MCF 10A (cell line): ENCODE data around the gene LY6G6D. TPM values are rescaled to one million over a fixed set of nuclear protein-coding genes. Genes with fewer than 3 reads are reported as not detected.
A peak's percentile ranks its signal among the peaks of the same experiment; 100 is the strongest.

ENCODE experiments used
- BruUV-seq: library from RNA; stranded (reverse); fragments of 400-500 nt; replicated peaks from 2 replicates; lab custom pipeline; 2021; lab: Mats Ljungman, UMichigan
- CTCF ChIA-PET: fragments of 300-600 bp; sonication (Branson Sonifier 250); formaldehyde crosslinking; extraction: SDS; loops from one replicate; lab custom pipeline; 2021; ENCODE audit warnings: antibody characterized with exemption, inconsistent platforms; lab: Yijun Ruan, JAX
- POLR2A ChIA-PET: fragments of 300-600, 350-650 bp; sonication (Branson Sonifier 250); formaldehyde crosslinking; extraction: SDS; loops from one replicate; lab custom pipeline; 2020; ENCODE audit warnings: antibody characterized with exemption, inconsistent platforms; lab: Yijun Ruan, JAX
- DNase-seq: peaks from one replicate; pipeline ENCODE4 v3.0.0-alpha.2; 2018; ENCODE audit not compliant: unreplicated experiment
- H3K27ac Mint-ChIP-seq: one replicate; pipeline ENCODE4 v1.8.0; 2022; ENCODE audit warnings: mild to moderate bottlenecking, low read depth, mixed read lengths; ENCODE audit not compliant: unreplicated experiment
- H3K27me3 Mint-ChIP-seq: one replicate; pipeline ENCODE4 v1.8.0; 2022; ENCODE audit warnings: mixed read lengths; ENCODE audit not compliant: insufficient read depth, unreplicated experiment
- H3K36me3 Mint-ChIP-seq: one replicate; pipeline ENCODE4 v1.8.0; 2022; ENCODE audit warnings: mild to moderate bottlenecking, moderate library complexity, mixed read lengths; ENCODE audit not compliant: insufficient read depth, unreplicated experiment
- H3K4me1 Mint-ChIP-seq: one replicate; pipeline ENCODE4 v1.8.0; 2022; ENCODE audit warnings: mixed read lengths; ENCODE audit not compliant: insufficient read depth, unreplicated experiment
- H3K4me3 Mint-ChIP-seq: one replicate; pipeline ENCODE4 v1.8.0; 2022; ENCODE audit warnings: mild to moderate bottlenecking, moderate library complexity, mixed read lengths; ENCODE audit not compliant: unreplicated experiment
- H3K9me3 Mint-ChIP-seq: one replicate; pipeline ENCODE4 v1.8.0; 2022; ENCODE audit warnings: mixed read lengths; ENCODE audit not compliant: unreplicated experiment
- CTCF ChIP-seq: fragments of 200-600 bp; IDR thresholded peaks from one replicate; pipeline ENCODE4 v1.8.0; 2022; ENCODE audit warnings: antibody characterized with exemption, mild to moderate bottlenecking; ENCODE audit not compliant: unreplicated experiment
- intact Hi-C: fragments of 100-400 bp; cut with micrococcal nuclease; formaldehyde crosslinking; loops from 2 replicates; pipeline ENCODE4 v1.14.1; 2022
- total RNA-seq: library from RNA; stranded (reverse); gene quantifications from 2 replicates; pipeline ENCODE4 v1.2.3, GENCODE V29; 2022

Gene LY6G6D
- total RNA-seq, 1 experiment from 2014 or later = not detected

- Mint-ChIP-seq H3K4me3 (no peak overlapping the region), H3K27ac (no peak overlapping the region), H3K4me1 (peaks cover 6% of the 10 kb centered on the region), H3K27me3 (no peaks in the 10 kb centered on the region), H3K9me3 (no peaks in the 10 kb centered on the region), H3K36me3 (peaks cover 54% of the 10 kb centered on the region)
- no peak for TF ChIP-seq CTCF
- ChIA-PET CTCF (interaction anchor here (0.9 to 2.2 kb wide), 3 partner anchors 8 to 22 kb away, joined by 3 to 9 read pairs (median 3); partner anchors contain the start of gene LY6G5C), POLR2A (interaction anchor here (0.7 to 1.0 kb wide), 2 partner anchors 9 to 38 kb away, joined by 3 read pairs; partner anchors contain the start of gene LY6G5C)
- BruUV-seq = no TSS peak
- no peak for DNase-seq
- intact Hi-C loops = no loop called here
These were observed 25.7 kb upstream of the LY6G6D start for GRCh38 chr6:31689249-31690110.

GRCh38 chr6:31690231-31691077 lies 24.7 kb upstream of the LY6G6D start:
- intact Hi-C loops = no loop called here
- H3K27ac Mint-ChIP-seq = peak overlapping the region; percentile 33
- no TSS peak for BruUV-seq
- CTCF ChIA-PET = interaction anchor here (0.5 to 2.2 kb wide), 9 partner anchors 9 to 1918 kb away, joined by 3 to 9 read pairs (median 3); partner anchors contain the start of genes ABHD16A and LY6G5C
- H3K27me3 Mint-ChIP-seq = no peaks in the 10 kb centered on the region
- no peak overlapping the region for H3K4me3 Mint-ChIP-seq
- no peak for DNase-seq
- H3K9me3 Mint-ChIP-seq = no peaks in the 10 kb centered on the region
- H3K36me3 Mint-ChIP-seq = peaks cover 57% of the 10 kb centered on the region
- peaks cover 6% of the 10 kb centered on the region for H3K4me1 Mint-ChIP-seq
- POLR2A ChIA-PET = interaction anchor here (0.6 to 3.4 kb wide), 5 partner anchors 9 to 1008 kb away, joined by 3 to 19 read pairs (median 4); partner anchors contain the start of genes ABHD16A and LY6G5C
- TF ChIP-seq CTCF = no peak

DNA sequence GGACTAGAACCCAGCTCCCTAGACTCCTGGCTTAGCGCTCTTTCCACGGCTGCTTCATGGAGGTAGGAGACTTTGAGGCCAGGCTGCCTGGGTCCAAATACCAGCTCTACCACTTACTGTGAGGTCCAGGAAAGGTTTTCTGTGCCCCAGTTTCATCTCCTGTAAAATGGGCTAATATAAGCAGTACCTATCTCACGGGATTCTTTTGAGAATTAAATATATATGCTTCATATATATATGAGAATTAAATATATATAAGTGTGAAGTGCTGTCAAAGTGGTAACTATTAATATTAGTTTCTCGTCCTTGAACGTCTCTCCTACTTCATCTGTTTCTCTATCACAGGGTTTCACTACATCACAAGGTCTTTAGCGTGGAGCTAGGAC lies 24.1 kb upstream of the LY6G6D start:
- POLR2A ChIA-PET = interaction anchor here (0.5 to 3.4 kb wide), 5 partner anchors 11 to 1009 kb away, joined by 4 to 19 read pairs (median 5); partner anchors contain the start of gene ABHD16A
- H3K9me3 Mint-ChIP-seq = no peaks in the 10 kb centered on the region
- no TSS peak for BruUV-seq
- H3K27ac Mint-ChIP-seq = no peak overlapping the region
- H3K4me1 Mint-ChIP-seq = peaks cover 6% of the 10 kb centered on the region
- CTCF ChIA-PET = interaction anchor here (0.5 to 2.2 kb wide), 8 partner anchors 10 to 1917 kb away, joined by 3 to 9 read pairs (median 3); partner anchors contain the start of genes ABHD16A and LY6G5C
- no peak overlapping the region for H3K4me3 Mint-ChIP-seq
- TF ChIP-seq CTCF = no peak
- no peak for DNase-seq
- intact Hi-C loops = no loop called here
- no peaks in the 10 kb centered on the region for H3K27me3 Mint-ChIP-seq
- H3K36me3 Mint-ChIP-seq = peaks cover 57% of the 10 kb centered on the region
